Measurements from ENCODE around the gene CDC7.

The CDC7 gene

DNA sequence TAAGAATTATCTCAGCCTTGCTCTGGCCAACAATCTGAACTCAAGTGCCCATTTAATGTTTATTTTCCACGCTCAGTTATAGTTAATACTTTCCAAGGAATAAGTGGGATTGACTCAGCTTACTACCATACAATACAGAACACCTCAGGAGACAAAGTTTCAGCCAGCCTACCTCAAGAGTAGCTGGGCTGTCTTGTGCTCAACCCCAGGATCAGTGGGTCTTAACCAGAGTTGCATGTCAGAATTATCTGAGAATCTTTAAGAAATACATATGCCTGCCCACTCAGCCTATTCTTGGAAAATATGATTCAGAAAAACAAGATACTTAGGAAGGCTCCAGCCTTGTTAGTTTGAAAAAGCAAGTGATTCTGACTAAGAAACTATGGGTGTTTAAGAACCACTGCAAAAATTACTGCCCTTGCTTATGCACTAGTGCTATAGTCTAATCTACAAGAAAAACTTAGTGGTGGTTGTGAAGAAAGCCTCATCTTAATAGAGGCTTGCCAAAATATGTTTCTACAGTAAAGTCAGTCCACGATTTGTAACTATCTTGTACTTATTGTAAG, 20.4 kb downstream of the CDC7 start:
- Histone ChIP-seq H3K4me3 (ENCODE audit: low read length) (no peak overlapping the region), H3K27ac (ENCODE audit: low read depth, low read length) (no peak overlapping the region), H3F3A (ENCODE audit: control insufficient read depth, insufficient read depth) (no peaks in the 10 kb centered on the region; the same call in 1 of the 2 replicates), H3K79me2 (ENCODE audit: control insufficient read depth, low read length) (no peaks in the 10 kb centered on the region), H3K9me2 (replicated peaks; ENCODE audit: control insufficient read depth, low read length) (no peaks in the 10 kb centered on the region), H3K4me2 (ENCODE audit: low read length) (no peak overlapping the region), H3K36me3 (ENCODE audit: control insufficient read depth, low read length) (peaks cover 82% of the 10 kb centered on the region), H4K20me1 (ENCODE audit: control insufficient read depth, insufficient read depth, low read depth, low read length) (no peaks in the 10 kb centered on the region), H3K27me3 (ENCODE audit: control insufficient read depth, low read length) (no peaks in the 10 kb centered on the region), H3K4me1 (ENCODE audit: control insufficient read depth, low read length) (no peaks in the 10 kb centered on the region), H3K9me3 (ENCODE audit: control insufficient read depth, insufficient read depth, low read length) (no peaks in the 10 kb centered on the region)
- TF ChIP-seq EZH2phosphoT487 (IDR thresholded peaks at IDR 0.05; ENCODE audit: borderline replicate concordance, low read length) (no peak), CTCF (IDR thresholded peaks at IDR 0.05; ENCODE audit: low read depth, low read length, poor library complexity, severe bottlenecking) (no peak)

DNA sequence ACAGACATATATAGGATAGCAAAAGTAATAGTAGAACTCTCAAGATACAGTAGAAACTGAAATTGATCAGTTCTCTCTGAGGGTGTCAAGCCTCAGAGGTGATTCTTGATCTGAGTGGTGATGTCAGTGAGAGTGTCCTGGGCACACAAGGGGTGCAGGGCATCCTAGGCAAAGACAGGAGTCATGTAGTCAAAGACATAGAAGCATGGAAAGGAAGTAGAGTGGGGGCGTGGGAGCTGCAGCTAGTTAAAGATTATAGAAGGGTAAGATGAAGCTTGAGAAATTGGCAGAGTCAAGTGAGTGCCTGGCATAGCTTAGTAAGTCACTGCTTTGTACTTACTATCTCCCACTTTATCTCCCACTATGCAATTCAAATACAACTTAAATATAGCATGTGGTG, 22.8 kb downstream of the CDC7 start:
- H3K4me3 ChIP-seq (ENCODE audit: low read length), result no peak overlapping the region
- no peaks in the 10 kb centered on the region for H3K79me2 ChIP-seq (ENCODE audit: control insufficient read depth, low read length)
- TF ChIP-seq EZH2phosphoT487 (IDR thresholded peaks at IDR 0.05; ENCODE audit: borderline replicate concordance, low read length), result no peak
- TF ChIP-seq CTCF (IDR thresholded peaks at IDR 0.05; ENCODE audit: low read depth, low read length, poor library complexity, severe bottlenecking), result no peak
- H3F3A ChIP-seq (ENCODE audit: control insufficient read depth, insufficient read depth), result no peaks in the 10 kb centered on the region; the same call in 1 of the 2 replicates
- H4K20me1 ChIP-seq (ENCODE audit: control insufficient read depth, insufficient read depth, low read depth, low read length), result no peaks in the 10 kb centered on the region
- no peak overlapping the region for H3K27ac ChIP-seq (ENCODE audit: low read depth, low read length)
- H3K4me2 ChIP-seq (ENCODE audit: low read length), result no peak overlapping the region
- H3K36me3 ChIP-seq (ENCODE audit: control insufficient read depth, low read length), result peaks cover 65% of the 10 kb centered on the region
- H3K27me3 ChIP-seq (ENCODE audit: control insufficient read depth, low read length), result no peaks in the 10 kb centered on the region
- H3K9me2 ChIP-seq (replicated peaks; ENCODE audit: control insufficient read depth, low read length), result no peaks in the 10 kb centered on the region
- no peaks in the 10 kb centered on the region for H3K4me1 ChIP-seq (ENCODE audit: control insufficient read depth, low read length)
- H3K9me3 ChIP-seq (ENCODE audit: control insufficient read depth, insufficient read depth, low read length), result no peaks in the 10 kb centered on the region

DNA sequence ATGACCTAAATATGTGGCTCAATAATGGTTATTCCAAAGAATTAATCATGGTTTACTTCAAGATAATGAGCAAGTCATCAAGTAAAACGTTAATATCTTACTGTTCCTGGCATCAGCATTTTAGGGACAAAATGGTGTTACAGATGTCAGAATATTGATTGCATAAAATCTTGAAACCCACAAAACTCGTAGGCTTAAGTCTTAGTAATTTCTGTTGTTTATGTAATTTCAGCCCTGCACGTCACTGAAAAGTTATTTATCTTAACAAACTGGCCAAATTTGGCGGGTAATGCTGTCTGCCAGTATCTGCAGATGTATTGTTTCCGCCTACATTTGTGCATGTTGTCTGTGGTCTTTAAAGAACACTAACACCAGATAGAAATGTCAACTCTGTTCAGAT, 25.8 kb downstream of the CDC7 start:
- H3K9me2 ChIP-seq (replicated peaks; ENCODE audit: control insufficient read depth, low read length), result no peaks in the 10 kb centered on the region
- TF ChIP-seq EZH2phosphoT487 (IDR thresholded peaks at IDR 0.05; ENCODE audit: borderline replicate concordance, low read length), result no peak
- no peak for TF ChIP-seq CTCF (IDR thresholded peaks at IDR 0.05; ENCODE audit: low read depth, low read length, poor library complexity, severe bottlenecking)
- H3K79me2 ChIP-seq (ENCODE audit: control insufficient read depth, low read length), result no peaks in the 10 kb centered on the region
- no peak overlapping the region for H3K27ac ChIP-seq (ENCODE audit: low read depth, low read length)
- no peak overlapping the region for H3K4me3 ChIP-seq (ENCODE audit: low read length)
- no peaks in the 10 kb centered on the region for H3K4me1 ChIP-seq (ENCODE audit: control insufficient read depth, low read length)
- no peaks in the 10 kb centered on the region for H3K9me3 ChIP-seq (ENCODE audit: control insufficient read depth, insufficient read depth, low read length)
- no peak overlapping the region for H3K4me2 ChIP-seq (ENCODE audit: low read length)
- H4K20me1 ChIP-seq (ENCODE audit: control insufficient read depth, insufficient read depth, low read depth, low read length), result no peaks in the 10 kb centered on the region
- no peaks in the 10 kb centered on the region for H3K27me3 ChIP-seq (ENCODE audit: control insufficient read depth, low read length)
- no peaks in the 10 kb centered on the region for H3F3A ChIP-seq (ENCODE audit: control insufficient read depth, insufficient read depth)
- peaks cover 43% of the 10 kb centered on the region for H3K36me3 ChIP-seq (ENCODE audit: control insufficient read depth, low read length)
